Activated CD4-positive, alpha-beta T cell treated with anti-CD3 and anti-CD28 coated beads for 24 hours (primary cell): ENCODE measurements around the gene ORC2.

Source experiments
- DNase-seq, 2 donors: peaks; one replicate each; pipeline ENCODE4 v3.0.0-alpha.2; 2020; ENCODE audit warnings: low read depth in 2 of 2

The ORC2 gene

GRCh38 chr2:200861617-200862155, 101.8 kb downstream of the ORC2 start:
- no peak for DNase-seq

DNA sequence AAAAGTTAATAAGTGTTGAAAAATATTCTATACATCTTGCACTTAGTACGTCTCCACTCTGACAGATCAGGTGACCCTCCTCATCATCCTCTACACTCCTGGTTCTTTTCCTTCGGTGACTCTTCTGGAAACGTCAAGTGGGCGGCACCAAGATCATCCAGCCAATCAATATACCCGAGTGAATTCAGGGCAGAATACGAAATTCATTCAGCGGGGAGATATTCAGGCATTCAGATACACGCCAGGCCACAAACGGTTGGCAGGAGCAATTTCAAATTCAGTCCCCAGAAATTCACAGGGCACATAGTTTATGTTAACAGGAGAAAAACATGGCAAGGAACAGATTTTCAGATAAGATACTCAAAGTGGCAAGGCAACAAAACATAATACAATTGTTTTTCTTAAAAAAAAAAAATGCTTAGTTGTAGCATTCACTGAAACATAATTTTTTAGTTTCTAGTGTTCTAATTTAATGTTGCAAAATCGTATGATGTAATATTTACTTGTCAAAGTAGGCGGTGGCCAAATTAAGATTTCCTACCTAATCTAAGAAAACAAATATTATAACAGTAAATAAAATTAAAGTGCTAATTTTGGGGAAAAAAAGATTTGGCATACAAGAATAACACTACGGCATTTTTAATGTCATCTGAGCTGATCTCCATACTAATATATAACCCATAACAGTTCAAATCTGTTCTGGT, 103.2 kb downstream of the ORC2 start:
- no peak for DNase-seq
